Inferior parietal cortex (tissue), 1 donor: ENCODE measurements around the gene CBFB.
A peak's percentile ranks its signal among the peaks of the same experiment; 100 is the strongest.
"Not testable (repeated sequence)": the region's sequence is repeated elsewhere in the genome, so short reads cannot be mapped to it uniquely, and the experiment has no call there.

Source experiments
- DNase-seq: peaks from one replicate; pipeline ENCODE4 v3.0.0-alpha.2; 2016; ENCODE audit errors: extremely low spot score

The CBFB gene

GRCh38 chr16:67093098-67093726 is 64.3 kb downstream of the CBFB start:
- DNase-seq, result no peak

DNA sequence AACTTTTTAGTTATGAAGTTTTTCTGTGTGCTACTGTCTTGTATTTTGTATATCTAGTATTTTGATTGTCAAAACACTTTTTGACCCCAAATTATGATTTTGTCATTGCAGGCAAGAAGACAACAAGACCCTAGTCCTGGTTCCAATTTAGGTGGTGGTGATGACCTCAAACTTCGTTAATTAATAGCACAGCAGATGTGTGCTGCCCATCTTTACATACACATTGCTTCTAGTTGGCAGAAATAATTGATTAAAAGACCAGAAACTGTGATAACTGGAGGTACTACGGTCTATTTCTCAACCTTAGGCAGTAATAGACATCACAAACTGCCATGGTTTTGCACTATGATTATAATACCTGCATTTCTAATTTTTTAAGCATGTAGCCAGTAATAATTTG is 69.7 kb downstream of the CBFB start:
- DNase-seq, result no peak

DNA sequence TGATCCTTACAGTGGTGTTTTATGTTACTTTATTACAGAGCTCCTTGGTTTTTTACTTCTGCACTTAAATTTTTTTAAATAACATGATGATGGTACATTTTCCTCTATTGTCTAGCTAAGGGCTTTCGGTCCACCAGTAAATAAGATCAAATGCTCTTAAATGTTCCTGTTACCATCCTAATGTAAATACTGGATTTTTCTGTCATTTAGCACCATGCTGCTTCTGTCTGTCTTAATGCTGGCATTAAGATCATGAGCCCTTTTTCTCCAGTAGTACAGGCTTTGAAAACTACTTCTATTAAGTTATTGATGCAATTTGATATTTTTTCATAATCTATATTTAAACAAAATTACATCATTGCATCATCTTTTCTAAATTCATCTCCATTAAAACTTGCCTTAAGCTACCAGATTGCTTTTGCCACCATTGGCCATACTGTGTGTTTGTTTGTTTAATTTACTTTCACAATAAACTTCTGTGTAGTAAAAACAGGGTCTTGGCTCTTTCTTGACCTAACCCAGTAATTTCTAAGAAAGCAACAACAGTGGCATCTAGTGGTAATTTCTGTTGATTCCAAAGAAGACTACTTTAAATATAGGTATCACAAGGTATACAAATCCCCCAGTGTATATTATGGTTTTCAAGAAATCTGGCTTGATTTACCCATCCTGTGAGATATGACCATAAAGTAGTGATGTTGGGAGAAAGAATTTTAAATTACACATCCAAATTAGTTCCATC is 71.8 kb downstream of the CBFB start:
- peak; percentile 66 for DNase-seq

DNA sequence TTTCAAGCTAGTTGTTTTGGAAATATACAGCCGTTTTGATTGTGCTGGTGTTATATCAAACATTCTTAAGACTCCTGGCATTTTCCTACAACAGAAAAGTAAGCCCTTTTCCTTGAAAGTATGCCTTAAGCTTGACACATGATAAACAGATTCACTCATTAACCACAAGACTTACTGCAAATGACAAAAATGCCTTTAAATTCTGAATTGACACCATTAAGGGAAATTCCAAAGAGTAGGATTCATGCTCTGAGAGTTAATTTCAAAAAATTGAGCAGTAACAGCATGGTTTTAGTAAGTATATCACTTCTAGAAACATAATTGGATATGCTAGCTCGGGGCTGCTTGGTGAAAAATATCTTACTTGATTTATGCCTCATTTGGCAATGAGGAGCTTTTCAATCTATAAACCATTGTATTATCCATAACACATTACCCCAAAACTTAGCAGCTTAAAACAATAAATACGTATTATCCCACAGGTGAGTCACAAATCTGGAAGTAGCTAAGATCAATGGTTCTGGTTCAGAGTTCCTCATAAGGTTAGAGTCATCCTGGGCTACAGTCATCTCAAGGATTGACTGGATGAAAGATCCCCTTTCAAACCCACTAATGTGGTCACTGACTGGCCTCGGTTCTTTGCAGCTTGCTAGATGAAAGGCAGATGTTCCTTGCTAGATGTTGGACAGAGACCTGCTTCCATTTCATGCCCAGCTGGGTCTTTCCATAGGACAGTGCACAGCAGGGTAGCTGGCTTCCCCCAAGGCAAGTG is 72.5 kb downstream of the CBFB start:
- DNase-seq, result no peak

DNA sequence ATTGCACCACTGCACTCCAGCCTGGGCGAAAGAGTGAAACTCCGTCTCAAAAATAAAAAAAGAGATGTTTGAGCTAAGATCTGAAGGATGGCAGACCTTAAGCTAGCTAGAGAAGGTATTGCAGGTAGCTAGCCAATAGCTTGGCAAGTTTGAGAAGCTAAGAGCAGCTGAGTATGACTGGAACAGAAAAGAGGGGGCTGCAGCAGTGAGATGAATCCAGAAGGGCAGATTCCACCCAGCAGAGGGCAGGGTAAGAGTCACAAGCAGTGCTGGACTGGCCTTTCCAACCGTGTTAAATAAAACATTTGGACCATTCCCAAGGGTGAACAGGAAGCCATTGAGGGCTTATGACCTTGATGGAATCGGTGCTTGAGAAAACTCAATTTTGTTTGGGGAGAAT is 75.1 kb downstream of the CBFB start:
- no peak for DNase-seq

DNA sequence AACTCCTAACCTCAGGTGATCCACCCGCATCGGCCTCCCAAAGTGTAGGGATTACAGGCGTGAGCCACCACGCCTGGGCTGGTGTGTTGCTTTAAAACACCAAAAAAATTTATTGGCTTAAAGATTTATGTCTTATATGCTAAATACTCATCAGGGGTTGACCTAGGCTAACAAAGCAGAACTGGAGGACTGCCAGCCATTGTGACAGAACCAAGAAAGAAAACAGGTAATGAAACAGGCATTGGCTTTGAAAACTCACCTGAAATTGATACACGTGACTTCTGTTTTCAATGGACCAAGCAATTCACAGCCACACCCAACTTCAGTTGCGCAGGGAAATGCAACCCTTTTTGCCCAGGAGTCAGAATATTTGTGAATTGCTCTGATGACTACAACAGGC is 75.9 kb downstream of the CBFB start:
- DNase-seq, result no peak

- no peak for DNase-seq
Measured at GRCh38 chr16:67105246-67105645, 76.3 kb downstream of the CBFB start.

DNA sequence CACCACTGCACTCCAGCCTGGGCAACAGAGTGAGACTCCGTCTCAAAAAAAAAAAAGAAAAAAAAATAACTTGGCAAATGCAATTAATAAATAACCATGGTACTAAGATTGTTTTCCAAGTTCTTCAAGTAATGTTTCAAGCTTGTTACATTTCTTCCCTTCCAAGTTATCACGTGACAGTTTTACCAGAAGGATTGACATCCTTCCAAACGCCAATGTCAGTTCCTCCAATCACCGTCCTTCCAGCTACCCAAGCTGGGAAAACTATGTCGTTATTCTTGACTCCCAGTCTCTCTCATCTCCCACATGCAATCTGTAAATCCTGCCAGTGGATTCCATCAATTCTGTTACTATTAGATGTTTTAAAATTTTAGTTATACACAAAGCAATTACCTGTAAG is 76.9 kb downstream of the CBFB start:
- DNase-seq, result no peak

DNA sequence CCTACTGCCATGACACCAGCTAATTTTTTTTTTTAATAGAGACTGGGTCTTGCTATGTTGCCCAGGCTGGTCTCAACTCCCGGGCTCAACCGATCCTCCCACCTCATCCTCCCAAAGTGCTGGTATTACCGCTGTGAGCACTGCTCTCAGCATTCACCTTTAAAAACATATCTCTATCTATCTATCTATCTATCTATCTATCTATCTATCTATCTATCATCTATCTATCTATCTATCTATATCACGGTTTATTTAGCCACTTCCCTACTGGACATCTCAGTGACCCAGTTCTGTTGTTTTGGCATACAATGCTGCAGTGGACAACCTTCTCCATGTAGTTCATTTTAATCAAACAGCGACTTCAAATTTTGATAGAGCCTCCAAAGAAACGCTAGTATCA is 79.5 kb downstream of the CBFB start:
- DNase-seq, result no peak

DNA sequence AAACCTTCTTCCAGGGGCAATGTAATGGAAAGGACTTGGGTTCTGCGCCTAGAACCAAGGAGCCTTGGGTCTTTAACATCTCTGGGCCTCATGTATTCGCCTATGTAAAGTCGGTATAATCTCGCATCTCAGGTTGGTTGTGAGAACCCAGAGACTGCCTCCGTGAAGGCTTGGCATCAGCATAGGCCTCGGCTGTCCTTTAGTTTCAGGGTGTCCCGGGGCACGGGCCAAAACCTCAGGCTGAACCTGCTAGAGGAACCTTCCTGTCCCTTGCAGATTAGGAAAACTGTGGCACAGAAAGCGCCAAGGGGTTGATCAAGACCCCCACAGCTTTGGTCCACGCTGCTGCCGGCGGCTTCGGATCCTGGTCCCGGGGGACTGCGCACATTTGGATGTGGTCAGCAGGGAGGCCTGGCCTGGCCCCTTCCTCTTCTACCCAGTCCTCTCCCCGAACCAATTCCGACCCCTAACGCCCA is 80.0 kb downstream of the CBFB start:
- no peak for DNase-seq

DNA sequence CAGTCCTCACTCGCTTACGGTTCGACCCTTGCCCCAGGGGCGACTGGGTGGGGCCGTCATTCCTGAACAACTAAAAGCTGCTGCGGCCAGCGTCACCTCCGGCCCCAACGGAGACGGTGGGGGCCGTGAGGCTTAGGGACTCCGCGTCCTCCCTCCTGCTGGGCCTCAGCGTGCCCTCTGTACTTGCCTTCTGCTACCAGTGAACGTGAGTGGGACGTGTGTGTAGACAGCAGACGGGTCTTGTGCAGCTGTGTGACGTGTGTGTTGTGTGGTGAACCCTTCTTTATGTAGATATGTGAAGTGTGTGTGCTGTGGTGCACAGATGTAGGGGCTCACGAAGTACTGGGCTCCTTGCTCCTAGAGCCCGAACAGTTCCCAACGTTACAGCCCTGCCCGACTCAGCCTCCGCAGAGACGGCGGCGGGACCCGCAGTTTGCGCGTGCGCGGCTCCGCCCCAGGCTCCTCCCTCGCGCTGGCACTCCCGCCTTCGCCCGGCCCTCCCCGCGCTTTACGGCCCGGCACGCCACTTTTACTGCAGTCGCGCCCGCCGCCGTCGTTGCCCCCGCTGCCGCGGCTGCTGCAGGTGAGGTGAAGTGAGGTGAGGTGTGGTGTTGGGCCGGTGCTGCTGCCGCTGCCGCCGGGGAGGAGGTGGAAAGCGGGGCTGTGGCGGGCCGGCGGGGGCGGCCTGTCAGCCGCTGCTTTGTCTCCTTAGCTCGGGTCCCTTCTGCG is 80.6 kb downstream of the CBFB start, which contains the start of gene PHAF1:
Gene PHAF1, plus strand, starts transcription at position 535 of the 729 bp plus-strand sequence. CDS start 235 bp downstream, outside the sequence.
- peak; percentile 92 for DNase-seq

GRCh38 chr16:67111951-67112444 is 83.0 kb downstream of the CBFB start:
- DNase-seq, result no peak

GRCh38 chr16:67112591-67113399 is 83.8 kb downstream of the CBFB start:
- no peak for DNase-seq

DNA sequence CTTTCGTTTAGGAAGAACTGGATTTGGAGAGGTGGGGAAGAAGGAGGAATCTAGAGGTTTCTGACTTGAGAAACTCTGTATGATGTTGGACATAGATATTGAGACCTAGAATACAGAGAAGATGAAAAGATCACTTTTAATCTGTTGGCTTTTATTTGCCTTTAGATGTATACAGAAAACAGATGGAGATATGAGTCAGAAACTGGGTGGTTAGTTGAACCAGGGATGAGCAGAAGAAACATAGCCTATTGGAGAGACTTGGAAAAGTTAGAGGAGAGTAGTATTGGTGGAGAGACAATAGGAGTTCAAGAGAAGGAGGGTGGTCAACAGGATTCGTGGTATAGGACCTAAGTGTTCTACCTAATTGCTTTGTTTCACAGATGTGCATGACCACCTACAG is 85.8 kb downstream of the CBFB start:
- DNase-seq, result no peak

GRCh38 chr16:67115639-67116038 is 86.7 kb downstream of the CBFB start:
- DNase-seq, result no peak

DNA sequence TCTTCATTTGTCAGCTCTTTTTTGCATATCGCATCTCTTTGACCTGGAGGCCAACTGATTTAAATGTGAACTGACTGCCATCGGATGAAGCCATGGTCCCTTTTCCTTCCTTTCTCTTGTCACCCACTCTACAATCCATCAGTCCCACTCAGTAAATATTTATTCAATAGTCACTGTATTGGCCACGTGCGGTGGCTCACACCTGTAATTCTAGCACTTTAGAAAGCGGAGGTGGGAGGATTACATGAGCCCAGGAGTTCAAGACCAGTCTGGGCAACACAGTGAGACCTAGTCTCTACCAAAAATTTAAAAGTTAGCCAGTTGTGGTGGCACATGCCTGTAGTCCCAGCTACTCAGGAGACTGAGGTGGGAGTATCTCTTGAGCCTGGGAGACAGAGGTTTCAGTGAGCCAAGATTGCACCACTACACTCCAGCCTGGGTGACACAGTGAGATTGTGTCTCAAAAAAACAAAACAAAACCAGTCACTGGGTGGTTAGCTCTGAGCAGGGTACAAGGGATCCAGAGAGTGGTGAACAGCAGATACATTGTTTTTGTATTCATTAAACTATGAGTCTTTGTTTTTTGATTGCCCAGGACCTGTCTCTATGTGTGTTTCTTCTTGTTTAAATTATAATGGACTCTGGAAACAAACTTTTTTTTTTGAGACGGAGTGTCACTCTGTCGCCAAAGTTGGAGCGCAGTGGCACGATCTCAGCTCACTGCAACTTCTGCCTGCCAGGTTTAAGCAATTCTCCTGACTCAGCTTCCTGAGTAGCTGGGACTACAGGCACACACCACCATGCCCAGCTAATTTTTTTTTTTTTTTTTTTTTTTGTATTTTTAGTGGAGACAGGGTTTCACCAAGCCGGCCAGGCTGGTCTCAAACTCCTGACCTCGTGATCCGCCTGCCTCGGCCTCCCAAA is 87.7 kb downstream of the CBFB start:
- DNase-seq, result no peak

DNA sequence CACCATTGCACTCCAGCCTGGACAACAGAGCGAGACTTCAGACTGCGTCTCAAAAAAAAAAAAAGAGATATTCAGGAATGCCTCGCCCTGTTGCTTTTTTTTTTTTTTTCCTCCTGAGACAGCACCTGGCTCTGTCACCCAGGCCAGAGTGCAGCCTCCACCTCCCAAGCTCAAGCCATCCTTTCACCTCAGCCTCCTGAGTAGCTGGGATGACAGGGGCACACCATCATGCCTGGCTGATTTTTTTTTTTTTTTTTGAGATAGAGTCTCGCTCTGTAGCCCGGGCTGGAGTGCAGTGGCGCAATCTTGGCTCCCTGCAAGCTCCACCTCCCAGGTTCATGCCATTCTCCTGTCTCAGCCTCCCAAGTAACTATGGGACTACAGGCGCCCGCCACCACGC is 88.8 kb downstream of the CBFB start:
- DNase-seq, result no peak

DNA sequence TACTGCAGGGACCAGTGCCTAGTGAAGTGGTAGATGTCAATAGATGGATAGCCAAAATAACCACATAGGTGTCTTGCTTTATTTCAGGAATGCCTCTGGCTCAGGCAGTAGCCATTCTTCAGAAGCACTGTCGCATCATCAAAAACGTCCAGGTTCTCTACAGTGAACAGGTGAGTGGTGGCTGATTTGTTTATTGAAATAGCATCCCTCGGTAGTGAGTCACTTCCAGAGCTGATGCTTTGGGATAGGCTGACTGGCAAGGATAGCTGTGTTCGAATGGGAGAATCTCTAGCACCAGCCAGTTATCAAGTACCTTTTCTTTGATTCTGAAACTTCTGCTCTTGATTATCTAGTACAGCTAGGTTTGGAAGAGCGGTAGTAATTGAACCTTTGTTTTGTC is 91.1 kb downstream of the CBFB start:
- DNase-seq, result no peak

- not testable (repeated sequence) for DNase-seq
Measured at GRCh38 chr16:67122799-67123198, 93.8 kb downstream of the CBFB start.

DNA sequence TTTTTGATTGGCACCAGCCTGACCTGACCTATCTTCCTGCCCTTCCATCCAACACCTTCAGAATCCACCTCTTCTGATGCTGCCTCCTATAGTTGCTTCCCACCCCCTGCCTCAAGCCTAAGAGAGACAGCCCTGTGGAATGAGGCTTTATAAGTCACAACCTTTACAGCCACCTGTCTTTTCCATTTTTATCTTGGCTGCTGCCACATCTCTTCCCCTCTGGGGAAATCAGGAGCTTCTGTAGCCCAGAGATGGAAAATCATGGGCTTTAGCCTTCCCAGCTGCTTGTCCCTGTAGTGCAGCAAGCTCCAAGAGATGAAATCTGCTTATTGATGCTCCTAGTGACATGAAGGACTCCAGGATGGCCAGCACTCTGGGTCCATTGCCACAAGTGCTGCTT is 99.5 kb downstream of the CBFB start:
- DNase-seq, result no peak
